ENCODE results near the gene ISOC2.

GRCh38 chr19:55504252-55504603 is 42.8 kb upstream of the ISOC2 start:
- TF ChIP-seq CTCF (IDR thresholded peaks at IDR 0.05) (no peak), POLR2A (IDR thresholded peaks at IDR 0.05) (no peak)

Data from adrenal gland (tissue), 5 donors.